Measurements from ENCODE around the gene TENM3. TPM values are rescaled to one million over a fixed set of nuclear protein-coding genes. Genes with fewer than 3 reads are reported as not detected.
A peak's percentile ranks its signal among the peaks of the same experiment; 100 is the strongest.

Gene TENM3
- total RNA-seq, 1 experiment from 2014 or later, result 71.0 TPM

- no peaks in the 10 kb centered on the region for H3K27me3 Mint-ChIP-seq (ENCODE audit: low read depth)
- POLR2A ChIA-PET, result no interaction called here
- peak; percentile 23; the same call in 1 of the 2 replicates for ATAC-seq
- H3K27ac Mint-ChIP-seq, result peak overlapping the region; percentile 23
- no peak for TF ChIP-seq FOXP1 (CRISPR knock-in tag; IDR thresholded peaks at IDR 0.05; ENCODE audit: borderline replicate concordance)
- no peak overlapping the region for H3K4me3 Mint-ChIP-seq
- no peak for DNase-seq (ENCODE audit: low spot score)
- peaks cover 15% of the 10 kb centered on the region for H3K9me3 Mint-ChIP-seq
- peaks cover 16% of the 10 kb centered on the region for H3K36me3 Mint-ChIP-seq
- H3K4me1 Mint-ChIP-seq, result peaks cover 42% of the 10 kb centered on the region
- CTCF ChIA-PET, result no interaction called here
Observed at GRCh38 chr4:182246401-182247205, 3.4 kb downstream of the TENM3 start.

GRCh38 chr4:182248295-182248694 lies 5.1 kb downstream of the TENM3 start:
- TF ChIP-seq SP1 (CRISPR knock-in tag; conservative IDR thresholded peaks at IDR 0.05), result no peak
- no peak for TF ChIP-seq FOXK1 (CRISPR knock-in tag; IDR thresholded peaks at IDR 0.05)
- TF ChIP-seq OVOL2 (CRISPR knock-in tag; IDR thresholded peaks at IDR 0.05; ENCODE audit: borderline replicate concordance), result no peak
- TF ChIP-seq ZMAT4 (CRISPR knock-in tag; IDR thresholded peaks at IDR 0.05), result no peak
- TF ChIP-seq HMGA2 (CRISPR knock-in tag; IDR thresholded peaks at IDR 0.05), result no peak
- TF ChIP-seq CREM (CRISPR knock-in tag; IDR thresholded peaks at IDR 0.05), result no peak
- TF ChIP-seq AFF4 (CRISPR knock-in tag; IDR thresholded peaks at IDR 0.05; ENCODE audit: borderline replicate concordance), result no peak

GRCh38 chr4:182250446-182250845 lies 7.2 kb downstream of the TENM3 start:
- H3K27me3 Mint-ChIP-seq (ENCODE audit: low read depth), result no peaks in the 10 kb centered on the region
- ChIA-PET CTCF (interaction anchor here (0.7 kb wide), 1 partner anchor 77 kb away, joined by 3 read pairs; no protein-coding TSS in a partner anchor), POLR2A (no interaction called here)
- ATAC-seq, result no peak
- no peak for DNase-seq (ENCODE audit: low spot score)
- no peak overlapping the region for H3K4me3 Mint-ChIP-seq
- peaks cover 8% of the 10 kb centered on the region for H3K9me3 Mint-ChIP-seq
- peak overlapping the region; percentile 61; the same call in 1 of the 2 replicates for H3K27ac Mint-ChIP-seq
- TF ChIP-seq FOXP1 (CRISPR knock-in tag; IDR thresholded peaks at IDR 0.05; ENCODE audit: borderline replicate concordance), result no peak
- no peak for TF ChIP-seq CTCF (IDR thresholded peaks at IDR 0.05)
- TF ChIP-seq ZSCAN18 (CRISPR knock-in tag; IDR thresholded peaks at IDR 0.05), result no peak
- peaks cover 66% of the 10 kb centered on the region for H3K4me1 Mint-ChIP-seq
- H3K36me3 Mint-ChIP-seq, result peaks cover 8% of the 10 kb centered on the region; the same call in 1 of the 2 replicates

More at GRCh38 chr4:182248295-182248694, 5.1 kb downstream of the TENM3 start:
- ChIA-PET POLR2A (interaction anchor here (0.6 kb wide), 1 partner anchor 84 kb away, joined by 5 read pairs; no protein-coding TSS in a partner anchor), CTCF (no interaction called here)
- no peak overlapping the region for H3K27ac Mint-ChIP-seq
- H3K36me3 Mint-ChIP-seq, result peaks cover 10% of the 10 kb centered on the region
- H3K27me3 Mint-ChIP-seq (ENCODE audit: low read depth), result no peaks in the 10 kb centered on the region
- H3K9me3 Mint-ChIP-seq, result peaks cover 9% of the 10 kb centered on the region
- ATAC-seq, result no peak
- DNase-seq (ENCODE audit: low spot score), result no peak
- H3K4me1 Mint-ChIP-seq, result peaks cover 54% of the 10 kb centered on the region
- H3K4me3 Mint-ChIP-seq, result no peak overlapping the region
